ENCODE measurements around the gene TOMM7. TPM values are rescaled to one million over a fixed set of nuclear protein-coding genes. Genes with fewer than 3 reads are reported as not detected.
A peak's percentile ranks its signal among the peaks of the same experiment; 100 is the strongest.

Gene TOMM7
- total RNA-seq, 1 experiment from 2014 or later = 1,169 TPM

- DNase-seq (ENCODE audit: low read depth, low spot score) = no peak
- in situ Hi-C loops (cut with HindIII; ENCODE audit: low pct_unique_long_range_greater_than_20kb, low sequenced_read_pairs) = no loop called here
Observed at GRCh38 chr7:22833113-22833855, 10.6 kb upstream of the TOMM7 start.

DNA sequence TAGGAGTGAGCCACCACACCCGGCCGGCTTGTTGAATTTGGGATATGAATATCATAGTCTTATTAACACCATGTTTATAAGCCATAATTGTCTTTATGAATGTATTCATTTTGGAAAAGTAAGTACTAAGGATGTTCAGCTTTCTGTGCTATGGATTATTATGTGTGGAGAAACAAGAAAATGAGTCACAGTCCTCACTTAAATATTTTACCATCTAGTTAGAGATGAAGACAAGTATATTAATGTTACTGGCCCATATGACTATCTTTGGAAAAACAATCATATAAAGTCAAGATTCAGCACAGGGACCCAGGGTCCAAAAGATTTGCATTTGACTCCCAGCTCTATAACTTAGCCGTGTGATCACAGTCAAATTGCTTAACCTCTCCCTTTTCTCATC, 9.8 kb upstream of the TOMM7 start:
- in situ Hi-C loops (cut with HindIII; ENCODE audit: low pct_unique_long_range_greater_than_20kb, low sequenced_read_pairs) = no loop called here
- DNase-seq (ENCODE audit: low read depth, low spot score) = no peak

DNA sequence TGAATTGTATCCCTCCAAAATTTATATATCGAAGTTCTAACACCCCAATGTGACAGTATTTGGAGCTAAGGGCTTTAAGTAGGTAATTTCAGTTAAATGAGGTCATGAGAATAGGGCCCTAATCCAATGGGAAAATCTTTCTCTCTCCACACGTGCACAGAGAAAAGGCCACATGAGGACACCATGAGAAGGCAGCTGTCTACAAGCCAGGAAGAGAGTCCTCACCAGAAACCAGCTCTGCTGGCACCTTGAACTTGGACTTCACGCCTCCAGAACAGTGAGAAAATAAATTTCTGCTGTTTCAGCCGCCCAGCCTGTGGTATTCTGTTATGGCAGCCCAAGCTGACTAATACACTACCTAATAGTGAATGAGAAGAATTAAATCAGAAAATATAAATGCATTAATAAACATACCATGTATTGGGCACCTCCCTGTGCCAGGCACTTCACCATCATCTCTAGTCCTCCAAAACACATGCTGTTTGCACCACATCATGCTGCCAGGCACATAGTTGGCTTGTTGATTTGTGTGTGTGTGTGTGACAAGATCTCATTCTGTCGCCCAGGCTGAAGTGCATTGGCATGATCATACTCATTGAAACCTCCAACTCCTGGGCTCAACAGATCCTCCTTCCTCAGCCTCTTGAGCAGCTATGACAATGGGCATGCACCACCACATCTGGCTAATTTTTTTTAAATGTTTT, 9.1 kb upstream of the TOMM7 start:
- in situ Hi-C loops (cut with HindIII; ENCODE audit: low pct_unique_long_range_greater_than_20kb, low sequenced_read_pairs) = no loop called here
- peak; percentile 55 for DNase-seq (ENCODE audit: low read depth, low spot score)

GRCh38 chr7:22827563-22827962, 4.9 kb upstream of the TOMM7 start:
- in situ Hi-C loops (cut with HindIII; ENCODE audit: low pct_unique_long_range_greater_than_20kb, low sequenced_read_pairs) = no loop called here

DNA sequence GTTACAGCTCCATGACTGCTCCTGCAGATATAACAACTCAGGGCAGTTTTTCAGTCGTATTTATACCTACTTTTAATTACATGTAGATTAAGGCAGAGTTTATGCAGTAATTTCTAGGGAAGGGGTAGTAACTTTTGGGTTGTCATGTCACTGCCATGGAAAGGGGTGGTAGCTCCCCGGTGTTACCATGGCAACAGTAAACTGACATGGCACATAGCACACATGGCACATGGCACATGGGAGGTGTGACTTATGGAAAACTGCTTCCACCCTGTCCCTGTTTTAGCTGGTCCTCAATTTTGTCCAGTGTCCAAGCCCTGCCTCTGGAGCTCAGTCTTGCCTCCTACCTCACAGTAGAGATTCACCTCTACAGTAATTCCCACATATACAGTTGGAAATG, 3.9 kb upstream of the TOMM7 start:
- no peak for DNase-seq (ENCODE audit: low read depth, low spot score)
- in situ Hi-C loops (cut with HindIII; ENCODE audit: low pct_unique_long_range_greater_than_20kb, low sequenced_read_pairs) = no loop called here

More at GRCh38 chr7:22827563-22827962, 4.9 kb upstream of the TOMM7 start:
- no peak for DNase-seq (ENCODE audit: low read depth, low spot score)

- in situ Hi-C loops (cut with HindIII; ENCODE audit: low pct_unique_long_range_greater_than_20kb, low sequenced_read_pairs) = no loop called here
- no peak for DNase-seq (ENCODE audit: low read depth, low spot score)
Observed at GRCh38 chr7:22824760-22825159, 2.1 kb upstream of the TOMM7 start.

DNA sequence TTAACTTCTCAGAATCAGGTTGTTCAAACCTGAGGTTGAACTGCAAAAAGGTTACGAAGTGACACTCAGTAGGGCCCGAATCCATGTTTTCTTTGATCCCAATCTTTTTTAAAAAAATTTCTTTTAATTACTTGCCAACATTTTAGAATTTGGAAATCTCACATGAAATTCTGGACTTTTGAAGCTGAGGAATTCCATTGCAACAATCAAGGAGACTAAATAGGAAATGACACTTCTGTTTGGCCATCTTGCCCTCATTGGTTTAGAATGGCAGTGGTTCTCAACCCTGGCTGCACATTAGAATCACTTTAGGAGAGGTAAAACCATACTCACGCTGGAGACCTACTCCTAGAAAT, 471 bp upstream of the TOMM7 start:
- no peak for DNase-seq (ENCODE audit: low read depth, low spot score)
- in situ Hi-C loops (cut with HindIII; ENCODE audit: low pct_unique_long_range_greater_than_20kb, low sequenced_read_pairs) = no loop called here

GRCh38 chr7:22821702-22822485, 755 bp downstream of the TOMM7 start:
- in situ Hi-C loops (cut with HindIII; ENCODE audit: low pct_unique_long_range_greater_than_20kb, low sequenced_read_pairs) = no loop called here
- peak; percentile 64 for DNase-seq (ENCODE audit: low read depth, low spot score)

DNA sequence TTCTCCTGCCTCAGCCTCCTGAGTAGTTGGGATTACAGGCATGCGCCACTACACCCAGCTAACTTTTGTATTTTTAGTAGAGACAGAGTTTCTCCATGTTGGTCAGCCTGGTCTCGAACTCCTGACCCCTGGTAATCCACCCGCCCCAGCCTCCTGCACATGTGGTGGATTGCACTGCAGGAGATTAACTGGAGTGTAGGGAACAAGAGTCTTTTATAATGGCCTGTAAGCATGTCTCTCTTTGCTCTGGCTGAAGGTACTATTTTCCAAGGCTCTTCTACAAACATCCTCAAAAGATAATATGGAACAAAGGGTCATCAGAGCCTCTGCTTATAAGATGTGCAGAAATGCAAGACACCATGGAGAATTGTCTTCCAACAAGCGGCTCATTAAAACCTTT, 3.2 kb downstream of the TOMM7 start:
- in situ Hi-C loops (cut with HindIII; ENCODE audit: low pct_unique_long_range_greater_than_20kb, low sequenced_read_pairs) = no loop called here

GRCh38 chr7:22814261-22815208, 8.1 kb downstream of the TOMM7 start:
- DNase-seq (ENCODE audit: low read depth, low spot score) = peak; percentile 86
- in situ Hi-C loops (cut with HindIII; ENCODE audit: low pct_unique_long_range_greater_than_20kb, low sequenced_read_pairs) = no loop called here

More for the DNA sequence above, 3.2 kb downstream of the TOMM7 start:
- peak; percentile 65 for DNase-seq (ENCODE audit: low read depth, low spot score)

DNA sequence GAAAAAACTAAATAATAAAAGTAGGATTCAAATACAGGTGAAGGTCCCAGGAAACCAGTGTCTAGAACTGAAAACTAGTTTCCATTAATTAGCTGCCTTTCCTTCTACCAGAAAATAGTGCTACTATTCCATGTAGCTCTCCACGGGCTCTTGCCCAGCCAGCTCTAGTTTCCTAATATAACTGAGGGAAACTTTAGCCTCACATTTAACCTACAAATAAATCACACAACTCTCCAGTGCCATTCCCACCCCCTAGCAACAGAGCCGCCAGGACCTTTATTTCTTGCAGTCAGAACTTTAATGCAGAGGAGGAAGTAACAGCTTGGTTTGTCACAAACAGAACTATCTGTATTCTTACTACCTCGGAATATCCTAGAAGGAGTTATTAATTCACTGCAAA, 10.3 kb downstream of the TOMM7 start:
- in situ Hi-C loops (cut with HindIII; ENCODE audit: low pct_unique_long_range_greater_than_20kb, low sequenced_read_pairs) = no loop called here

GRCh38 chr7:22811746-22812280, 10.8 kb downstream of the TOMM7 start:
- in situ Hi-C loops (cut with HindIII; ENCODE audit: low pct_unique_long_range_greater_than_20kb, low sequenced_read_pairs) = no loop called here
- peak; percentile 45 for DNase-seq (ENCODE audit: low read depth, low spot score)

More for the DNA sequence above, 10.3 kb downstream of the TOMM7 start:
- DNase-seq (ENCODE audit: low read depth, low spot score) = peak; percentile 26

DNA sequence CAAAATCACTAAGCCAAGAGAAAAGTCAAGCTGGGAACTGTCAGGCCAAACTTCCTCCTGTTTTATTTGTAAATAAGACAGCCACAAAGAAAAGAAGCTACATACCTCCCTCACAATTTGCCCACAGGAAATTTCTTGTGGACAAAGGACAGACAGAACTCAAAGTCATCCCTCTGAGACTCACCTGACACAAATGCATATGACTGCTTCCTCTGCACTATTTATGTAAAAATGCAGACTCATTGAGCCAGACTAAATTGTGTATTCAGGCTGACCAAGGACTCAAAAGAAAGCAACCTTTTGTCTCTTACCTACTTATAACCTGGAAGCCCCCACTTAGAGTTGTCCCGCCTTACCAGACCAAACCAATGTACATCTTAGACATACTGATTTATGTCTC, 11.8 kb downstream of the TOMM7 start:
- in situ Hi-C loops (cut with HindIII; ENCODE audit: low pct_unique_long_range_greater_than_20kb, low sequenced_read_pairs) = no loop called here
- DNase-seq (ENCODE audit: low read depth, low spot score) = peak; percentile 98

DNA sequence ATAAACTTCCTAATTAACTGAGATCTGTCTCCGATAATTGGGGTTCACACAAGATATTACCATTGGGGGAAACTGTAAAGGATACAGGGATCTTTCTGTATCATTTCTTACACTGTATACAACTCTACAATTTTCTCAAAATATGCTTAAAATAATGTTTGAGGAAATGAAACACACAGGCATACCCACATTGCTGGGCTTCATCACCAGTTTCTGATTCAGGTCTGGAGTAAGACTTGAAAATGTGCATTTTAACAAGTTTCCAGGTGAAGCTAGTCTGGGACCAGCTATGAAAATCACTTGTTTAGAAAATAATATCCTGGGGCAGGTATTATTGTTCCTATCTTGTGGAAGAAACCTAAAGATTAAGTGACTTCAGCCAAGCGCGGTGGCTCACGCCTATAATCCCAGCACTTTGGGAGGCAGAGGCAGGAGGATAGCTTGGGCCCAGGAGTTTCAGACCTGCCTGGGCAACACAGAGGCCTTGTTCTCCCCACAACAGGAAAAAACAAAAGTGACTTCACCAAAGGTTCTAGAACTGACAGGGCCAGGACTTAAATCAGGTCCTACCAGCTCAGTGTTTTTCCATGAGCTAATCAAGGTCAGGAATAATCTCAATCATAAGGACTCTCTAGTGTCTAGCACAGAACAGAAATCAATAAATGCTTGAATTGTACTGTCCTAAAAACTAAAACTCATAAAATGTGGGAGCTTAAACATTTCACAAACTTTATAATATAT, 12.6 kb downstream of the TOMM7 start:
- peak; percentile 60 for DNase-seq (ENCODE audit: low read depth, low spot score)
- in situ Hi-C loops (cut with HindIII; ENCODE audit: low pct_unique_long_range_greater_than_20kb, low sequenced_read_pairs) = no loop called here

GRCh38 chr7:22808140-22808539, 14.5 kb downstream of the TOMM7 start:
- no peak for DNase-seq (ENCODE audit: low read depth, low spot score)
- in situ Hi-C loops (cut with HindIII; ENCODE audit: low pct_unique_long_range_greater_than_20kb, low sequenced_read_pairs) = no loop called here

DNA sequence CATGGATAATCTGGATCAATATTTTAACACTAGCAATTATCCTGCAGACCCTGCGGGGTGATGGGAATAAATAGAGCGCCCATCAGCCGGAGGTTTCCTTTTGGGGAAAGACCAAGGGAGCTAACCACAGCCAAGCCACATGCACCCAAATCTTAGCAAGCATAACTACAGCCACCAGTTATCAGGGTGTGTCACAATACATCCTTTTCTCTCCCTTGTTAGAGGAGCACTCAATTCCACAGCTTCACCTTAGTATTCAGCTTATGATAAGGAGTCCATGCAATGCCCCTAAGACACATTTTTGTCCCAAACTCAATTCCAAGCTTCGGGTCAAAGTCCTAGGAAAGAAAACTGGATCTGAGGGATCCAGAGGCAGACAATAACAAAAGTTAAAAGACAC, 15.9 kb downstream of the TOMM7 start:
- in situ Hi-C loops (cut with HindIII; ENCODE audit: low pct_unique_long_range_greater_than_20kb, low sequenced_read_pairs) = no loop called here
- no peak for DNase-seq (ENCODE audit: low read depth, low spot score)

GRCh38 chr7:22805227-22805626, 17.4 kb downstream of the TOMM7 start:
- in situ Hi-C loops (cut with HindIII; ENCODE audit: low pct_unique_long_range_greater_than_20kb, low sequenced_read_pairs) = no loop called here
- no peak for DNase-seq (ENCODE audit: low read depth, low spot score)
